ENCODE measurements around the gene PLCD3. TPM values are rescaled to one million over a fixed set of nuclear protein-coding genes. Genes with fewer than 3 reads are reported as not detected.

Gene PLCD3
- total and polyA plus RNA-seq, 9 donors: 12.1 to 166 (median 83.4) TPM

GRCh38 chr17:45123076-45123770 is 9.1 kb downstream of the PLCD3 start:
- Histone ChIP-seq H3K36me3 (no peaks in the 10 kb centered on the region), H3K27ac (peak overlapping the region in 1 of 2 donors; percentile 25), H3K4me1 (ENCODE audit: insufficient read depth) (peaks cover 24% of the 10 kb centered on the region), H3K9me3 (no peaks in the 10 kb centered on the region), H3K4me3 (no peak overlapping the region), H3K27me3 (no peaks in the 10 kb centered on the region)
- TF ChIP-seq CTCF (IDR thresholded peaks at IDR 0.05): no peak
- TF ChIP-seq EP300 (IDR thresholded peaks at IDR 0.05): no peak
- no peak for TF ChIP-seq POLR2A (IDR thresholded peaks at IDR 0.05)
- intact Hi-C loops (cut with DNase I): loop anchor here in 1 of 4 donors (10.0 kb wide), 1 partner anchor 198 kb away; no protein-coding TSS in a partner anchor
- DNase-seq: no peak
- WGBS, 3 donors: 89 to 91% (median 91%) methylated on average over 6 of the region's 6 CpGs

- H3K36me3 ChIP-seq: no peaks in the 10 kb centered on the region
- TF ChIP-seq POLR2A (IDR thresholded peaks at IDR 0.05): no peak
- TF ChIP-seq CTCF (IDR thresholded peaks at IDR 0.05): no peak
- TF ChIP-seq EP300 (IDR thresholded peaks at IDR 0.05): no peak
- no peaks in the 10 kb centered on the region for H3K27me3 ChIP-seq
- H3K4me1 ChIP-seq (ENCODE audit: insufficient read depth): peaks cover 12% of the 10 kb centered on the region
- no peak overlapping the region for H3K27ac ChIP-seq
- peak in 1 of 5 donors; percentile 28 for DNase-seq
- H3K9me3 ChIP-seq: no peaks in the 10 kb centered on the region
- intact Hi-C loops (cut with DNase I): loop anchor here in 1 of 4 donors (10.0 kb wide), 1 partner anchor 196 kb away; no protein-coding TSS in a partner anchor
- 76 to 87% (median 85%) methylated on average over 31 to 45 of the region's 45 CpGs for WGBS, 3 donors
- no peak overlapping the region for H3K4me3 ChIP-seq
Observed at GRCh38 chr17:45121055-45121454, 11.3 kb downstream of the PLCD3 start.

- 86 to 94% (median 93%) methylated on average over 6 to 22 of the region's 22 CpGs for WGBS, 3 donors
- H3K4me1 ChIP-seq (ENCODE audit: insufficient read depth): peaks cover 12% of the 10 kb centered on the region
Observed at GRCh38 chr17:45120558-45120957, 11.8 kb downstream of the PLCD3 start.

GRCh38 chr17:45119964-45120363 is 12.4 kb downstream of the PLCD3 start:
- intact Hi-C loops (cut with DNase I): loop anchor here in 2 of 4 donors (10.0 kb wide), 2 partner anchors 195 to 205 kb away; partner anchors contain the start of gene GFAP (in 1 of the 2)
- TF ChIP-seq POLR2A (IDR thresholded peaks at IDR 0.05): no peak
- no peak for TF ChIP-seq CTCF (IDR thresholded peaks at IDR 0.05)
- TF ChIP-seq EP300 (IDR thresholded peaks at IDR 0.05): no peak
- no peaks in the 10 kb centered on the region for H3K9me3 ChIP-seq
- peaks cover 12% of the 10 kb centered on the region for H3K4me1 ChIP-seq (ENCODE audit: insufficient read depth)
- no peaks in the 10 kb centered on the region for H3K27me3 ChIP-seq
- 79 to 86% (median 82%) methylated on average over 8 of the region's 8 CpGs for WGBS, 3 donors
- DNase-seq: no peak
- H3K27ac ChIP-seq: no peak overlapping the region
- H3K36me3 ChIP-seq: no peaks in the 10 kb centered on the region
- no peak overlapping the region for H3K4me3 ChIP-seq

More at GRCh38 chr17:45120558-45120957, 11.8 kb downstream of the PLCD3 start:
- no peak overlapping the region for H3K27ac ChIP-seq
- intact Hi-C loops (cut with DNase I): loop anchor here in 1 of 4 donors (10.0 kb wide), 1 partner anchor 196 kb away; no protein-coding TSS in a partner anchor
- no peak overlapping the region for H3K4me3 ChIP-seq
- peak in 1 of 5 donors; percentile 26 for DNase-seq
- H3K36me3 ChIP-seq: no peaks in the 10 kb centered on the region
- TF ChIP-seq EP300 (IDR thresholded peaks at IDR 0.05) (no peak), POLR2A (IDR thresholded peaks at IDR 0.05) (no peak), CTCF (IDR thresholded peaks at IDR 0.05) (no peak)
- H3K27me3 ChIP-seq: no peaks in the 10 kb centered on the region
- no peaks in the 10 kb centered on the region for H3K9me3 ChIP-seq
